GM12878 (cell line): Measurements from ENCODE around the gene CDKN2B-AS1. TPM values are rescaled to one million over a fixed set of nuclear protein-coding genes. Genes with fewer than 3 reads are reported as not detected.
A peak's percentile ranks its signal among the peaks of the same experiment; 100 is the strongest.

Source experiments
- ATAC-seq: fragments of 200-7000 bp; cut with Tn5 transposase; 3 replicates; pipeline ENCODE4 v1.9.1; 2020; ENCODE audit warnings: mild to moderate bottlenecking, moderate library complexity
- BruUV-seq: library from RNA; stranded (reverse); fragments of 400-500 nt; replicated peaks from 2 replicates; lab custom pipeline; 2021; lab: Mats Ljungman, UMichigan
- CTCF ChIA-PET: fragments of 300-600 bp; sonication (Branson Sonifier 250); formaldehyde crosslinking; extraction: SDS; loops from one replicate; lab custom pipeline; 2021; ENCODE audit warnings: inconsistent platforms; lab: Yijun Ruan, JAX
- POLR2A ChIA-PET: fragments of 350-600 bp; formaldehyde crosslinking; extraction: SDS; loops from one replicate; lab custom pipeline; 2021; ENCODE audit warnings: inconsistent platforms; lab: Charles Lee
- RAD21 ChIA-PET: fragments of 300-600 bp; sonication (Branson Sonifier 250); formaldehyde crosslinking; loops from one replicate; lab custom pipeline; 2023; ENCODE audit warnings: antibody characterized with exemption; ENCODE audit not compliant: unreplicated experiment; lab: Charles Lee
- SMC1A ChIA-PET: fragments of 300-600 bp; sonication (Branson Sonifier 250); formaldehyde crosslinking; loops from one replicate; lab custom pipeline; 2023; ENCODE audit not compliant: unreplicated experiment, uncharacterized antibody; lab: Charles Lee
- DNase-seq: peaks from one replicate; pipeline ENCODE4 v3.0.0-alpha.2; 2011; ENCODE audit warnings: low read depth, low spot score
- FAIRE-seq: peaks from 3 replicates; lab custom pipeline; 2011; peaks lifted over from hg19 to GRCh38; lab: Jason Lieb, UNC
- H2AFZ ChIP-seq: 2 replicates; pipeline ENCODE4 v1.6.0; 2011; ENCODE audit warnings: low read depth, low read length, control low read depth; ENCODE audit not compliant: control insufficient read depth
- H3K27ac ChIP-seq: 2 replicates; pipeline ENCODE4 v1.5.1; 2011; ENCODE audit warnings: control low read depth; ENCODE audit not compliant: control insufficient read depth, insufficient read depth
- H3K27me3 ChIP-seq, 2 experiments: replicated peaks in 1 of 2; 2 replicates each; pipeline versions ENCODE4 v1.6.0 to v1.6.1; 2011; ENCODE audit warnings: low read length in 1 of 2; ENCODE audit not compliant: control insufficient read depth in 2 of 2, insufficient read depth in 2 of 2
- H3K36me3 ChIP-seq, 2 experiments: 2 replicates each; pipeline ENCODE4 v1.5.1; 2011; ENCODE audit warnings: low read length in 1 of 2; ENCODE audit not compliant: control insufficient read depth in 2 of 2, insufficient read depth in 2 of 2
- H3K4me1 ChIP-seq: 2 replicates; pipeline ENCODE4 v1.6.1; 2011; ENCODE audit warnings: mild to moderate bottlenecking, low read length, moderate library complexity, mixed read lengths; ENCODE audit not compliant: control insufficient read depth, insufficient read depth
- H3K4me2 ChIP-seq: 2 replicates; pipeline ENCODE4 v1.6.0; 2011; ENCODE audit warnings: control low read depth; ENCODE audit not compliant: control insufficient read depth, insufficient read depth
- H3K4me3 ChIP-seq: fragments of 200-600 bp; sonication (generic); 2 replicates; pipeline ENCODE4 v1.5.1; 2016
- H3K79me2 ChIP-seq: 2 replicates; pipeline ENCODE4 v1.6.0; 2011; ENCODE audit warnings: low read length; ENCODE audit not compliant: control insufficient read depth, insufficient read depth
- H3K9ac ChIP-seq: 2 replicates; pipeline ENCODE4 v1.8.0; 2011; ENCODE audit warnings: low read length, control low read depth, mixed read lengths; ENCODE audit not compliant: control insufficient read depth, insufficient read depth
- H3K9me3 ChIP-seq: replicated peaks from 3 replicates; pipeline ENCODE4 v1.5.1; 2011; ENCODE audit warnings: mild to moderate bottlenecking, low read length; ENCODE audit not compliant: control insufficient read depth, insufficient read depth
- H4K20me1 ChIP-seq: 2 replicates; pipeline ENCODE4 v1.6.0; 2011; ENCODE audit not compliant: control insufficient read depth, insufficient read depth
- ASH2L ChIP-seq: fragments of 300-600, 200-600 bp; sonication (generic); IDR thresholded peaks from 2 replicates; pipeline ENCODE4 v1.6.1; 2017; ENCODE audit warnings: low read depth, mild to moderate bottlenecking, borderline replicate concordance
- CBX5 ChIP-seq: sonication (generic); IDR thresholded peaks from 2 replicates; pipeline ENCODE4 v1.6.1; 2016; ENCODE audit warnings: low read depth, moderate library complexity, mild to moderate bottlenecking, inconsistent platforms
- CHD1 ChIP-seq: IDR thresholded peaks from 2 replicates; pipeline ENCODE4 v1.6.1; 2012; ENCODE audit warnings: low read depth, low read length, improper control_type of control experiment
- CHD2 ChIP-seq: IDR thresholded peaks from 2 replicates; pipeline ENCODE4 v1.6.1; 2011; ENCODE audit warnings: low read depth, low read length, improper control_type of control experiment, borderline replicate concordance
- ETV6 ChIP-seq, 2 experiments: fragments of 450-650 bp in 1 of 2; IDR thresholded peaks in 1 of 2; conservative IDR thresholded peaks in 1 of 2; 2 replicates each; pipeline ENCODE4 v1.6.1; 2014; ENCODE audit warnings: antibody characterized with exemption in 1 of 2, borderline replicate concordance in 1 of 2, low read depth in 1 of 2, mild to moderate bottlenecking in 1 of 2, moderate library complexity in 1 of 2
- IKZF2 ChIP-seq, 2 experiments: fragments of 450-650 bp; IDR thresholded peaks; 2 replicates each; pipeline ENCODE4 v1.6.1; 2017; ENCODE audit warnings: mild to moderate bottlenecking in 2 of 2, moderate library complexity in 2 of 2
- RBBP5 ChIP-seq: fragments of 200-600 bp; sonication (generic); conservative IDR thresholded peaks from 2 replicates; pipeline ENCODE4 v1.6.1; 2016
- SMAD1 ChIP-seq: fragments of 450-650 bp; IDR thresholded peaks from 2 replicates; pipeline ENCODE4 v1.6.1; 2018; ENCODE audit warnings: mild to moderate bottlenecking, low read depth; ENCODE audit not compliant: partially characterized antibody
- TCF3 ChIP-seq: IDR thresholded peaks from 2 replicates; pipeline ENCODE4 v1.6.1; 2012; ENCODE audit warnings: low read depth, mild to moderate bottlenecking, low read length, borderline replicate concordance; ENCODE audit not compliant: insufficient read depth
- TCF7 ChIP-seq: IDR thresholded peaks from 2 replicates; pipeline ENCODE4 v1.6.1; 2014; ENCODE audit warnings: antibody characterized with exemption, borderline replicate concordance
- ZNF384 ChIP-seq: IDR thresholded peaks from 2 replicates; pipeline ENCODE4 v1.6.1; 2012; ENCODE audit warnings: low read depth, mild to moderate bottlenecking, low read length, improper control_type of control experiment, borderline replicate concordance
- WGBS: methylation state at CpG from one replicate; pipeline ENCODE4 v1.1.6; 2016; ENCODE audit warnings: low lambda C conversion rate; ENCODE audit not compliant: insufficient replicate concordance, insufficient coverage; ENCODE audit errors: missing lambda C conversion rate; 5-methylcytosine and 5-hydroxymethylcytosine counted together
- in situ Hi-C: fragments of 300-500 bp; cut with MboI; formaldehyde crosslinking; loops from 9 replicates; pipeline ENCODE4 v1.14.3; 2018; ENCODE audit warnings: mixed read lengths
- intact Hi-C: fragments of 100-400 bp; cut with micrococcal nuclease; formaldehyde crosslinking; loops from one replicate; pipeline ENCODE4 v1.14.2; 2022; ENCODE audit not compliant: unreplicated experiment
- polyA plus RNA-seq, 11 experiments: library from polyadenylated mRNA; depleted of rRNA in 4 of 11; unstranded in 6 of 11; stranded (reverse) in 5 of 11; fragments of >200 nt; fragmentation: Nextera tagmentation in 4 of 11; fragmentation: Illumina TruSeq in 1 of 11; extraction: Ambion mirVana in 4 of 11; extraction: Trizol in 1 of 11; gene quantifications; 1 replicate in 1 of 11; 2 replicates in 10 of 11; pipeline versions ENCODE4 v1.2.1 to v1.2.3, GENCODE V29; 2011 to 2016; ENCODE audit warnings: inconsistent platforms in 2 of 11, missing spikeins in 2 of 11, low read depth in 1 of 11
- total RNA-seq, 4 experiments: library from RNA; depleted of rRNA in 3 of 4; stranded (reverse); fragments of >200 nt in 3 of 4; fragmentation: Illumina TruSeq in 1 of 4; extraction: Trizol in 1 of 4; gene quantifications; 2 replicates each; pipeline versions ENCODE4 v1.2.1 to v1.2.3, GENCODE V29; 2013 to 2021
- TF ChIP-seq, protein P1 (sequence below): fragments of 450-650 bp; conservative IDR thresholded peaks from 2 replicates; pipeline ENCODE4 v1.6.1; 2017; ENCODE audit warnings: mild to moderate bottlenecking, moderate library complexity
- TF ChIP-seq, protein P2 (sequence below): IDR thresholded peaks from 2 replicates; pipeline ENCODE4 v1.6.1; 2012; ENCODE audit warnings: low read depth, low read length, improper control_type of control experiment
- TF ChIP-seq, protein P3 (sequence below): IDR thresholded peaks from 2 replicates; pipeline ENCODE4 v1.6.1; 2012; ENCODE audit warnings: low read depth, low read length, improper control_type of control experiment
- TF ChIP-seq, protein P4 (sequence below): IDR thresholded peaks from 2 replicates; pipeline ENCODE4 v1.6.1; 2011; ENCODE audit warnings: borderline replicate concordance, low read depth, mild to moderate bottlenecking, moderate library complexity, mixed read lengths, low read length; ENCODE audit not compliant: insufficient read depth; ENCODE audit errors: extremely low read length

The CDKN2B-AS1 gene
- total and polyA plus RNA-seq, 10 of the 15 experiments (the other 5 are each of a cell fraction or from before 2014, with no cell fraction given): 0.22 to 2.2 (median 1.0) TPM; not detected in 1

DNA sequence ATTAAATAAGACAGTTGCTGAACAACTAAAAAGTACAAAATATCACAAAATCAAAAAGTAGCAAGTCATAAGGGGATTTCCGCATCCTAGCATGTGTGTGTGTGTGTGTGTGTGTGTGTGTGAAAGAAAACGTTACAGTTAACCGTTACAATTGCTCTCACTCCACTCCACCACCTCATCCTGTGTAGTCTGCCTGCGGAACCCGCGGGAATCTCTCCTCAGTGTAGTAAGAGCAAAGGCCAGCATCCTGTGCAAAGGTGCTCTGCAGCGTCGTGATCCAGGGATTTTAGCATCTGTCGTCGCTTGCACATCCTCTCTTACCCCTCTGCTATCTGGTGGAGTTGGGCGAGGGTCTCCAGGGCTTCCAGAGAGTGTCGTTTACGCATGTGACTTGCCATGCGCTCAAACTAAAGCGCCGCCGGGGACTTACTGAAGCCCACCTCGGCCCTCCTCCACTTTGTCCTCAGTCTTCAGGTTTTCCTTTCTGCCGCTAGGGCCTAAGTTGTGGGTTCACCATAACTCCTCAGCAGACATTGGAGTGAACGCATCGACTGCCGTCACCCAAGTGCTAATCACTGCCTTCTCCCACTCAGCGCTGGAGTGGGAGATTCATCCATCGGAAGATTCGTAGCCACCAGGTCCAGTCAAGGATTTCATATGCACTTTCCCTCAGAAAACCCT, 10.6 kb downstream of the CDKN2B-AS1 start (continued):
- TF ChIP-seq, protein P1, sequence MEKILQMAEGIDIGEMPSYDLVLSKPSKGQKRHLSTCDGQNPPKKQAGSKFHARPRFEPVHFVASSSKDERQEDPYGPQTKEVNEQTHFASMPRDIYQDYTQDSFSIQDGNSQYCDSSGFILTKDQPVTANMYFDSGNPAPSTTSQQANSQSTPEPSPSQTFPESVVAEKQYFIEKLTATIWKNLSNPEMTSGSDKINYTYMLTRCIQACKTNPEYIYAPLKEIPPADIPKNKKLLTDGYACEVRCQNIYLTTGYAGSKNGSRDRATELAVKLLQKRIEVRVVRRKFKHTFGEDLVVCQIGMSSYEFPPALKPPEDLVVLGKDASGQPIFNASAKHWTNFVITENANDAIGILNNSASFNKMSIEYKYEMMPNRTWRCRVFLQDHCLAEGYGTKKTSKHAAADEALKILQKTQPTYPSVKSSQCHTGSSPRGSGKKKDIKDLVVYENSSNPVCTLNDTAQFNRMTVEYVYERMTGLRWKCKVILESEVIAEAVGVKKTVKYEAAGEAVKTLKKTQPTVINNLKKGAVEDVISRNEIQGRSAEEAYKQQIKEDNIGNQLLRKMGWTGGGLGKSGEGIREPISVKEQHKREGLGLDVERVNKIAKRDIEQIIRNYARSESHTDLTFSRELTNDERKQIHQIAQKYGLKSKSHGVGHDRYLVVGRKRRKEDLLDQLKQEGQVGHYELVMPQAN: no peak
- TF ChIP-seq SMAD1 (no peak), ASH2L (no peak)

DNA sequence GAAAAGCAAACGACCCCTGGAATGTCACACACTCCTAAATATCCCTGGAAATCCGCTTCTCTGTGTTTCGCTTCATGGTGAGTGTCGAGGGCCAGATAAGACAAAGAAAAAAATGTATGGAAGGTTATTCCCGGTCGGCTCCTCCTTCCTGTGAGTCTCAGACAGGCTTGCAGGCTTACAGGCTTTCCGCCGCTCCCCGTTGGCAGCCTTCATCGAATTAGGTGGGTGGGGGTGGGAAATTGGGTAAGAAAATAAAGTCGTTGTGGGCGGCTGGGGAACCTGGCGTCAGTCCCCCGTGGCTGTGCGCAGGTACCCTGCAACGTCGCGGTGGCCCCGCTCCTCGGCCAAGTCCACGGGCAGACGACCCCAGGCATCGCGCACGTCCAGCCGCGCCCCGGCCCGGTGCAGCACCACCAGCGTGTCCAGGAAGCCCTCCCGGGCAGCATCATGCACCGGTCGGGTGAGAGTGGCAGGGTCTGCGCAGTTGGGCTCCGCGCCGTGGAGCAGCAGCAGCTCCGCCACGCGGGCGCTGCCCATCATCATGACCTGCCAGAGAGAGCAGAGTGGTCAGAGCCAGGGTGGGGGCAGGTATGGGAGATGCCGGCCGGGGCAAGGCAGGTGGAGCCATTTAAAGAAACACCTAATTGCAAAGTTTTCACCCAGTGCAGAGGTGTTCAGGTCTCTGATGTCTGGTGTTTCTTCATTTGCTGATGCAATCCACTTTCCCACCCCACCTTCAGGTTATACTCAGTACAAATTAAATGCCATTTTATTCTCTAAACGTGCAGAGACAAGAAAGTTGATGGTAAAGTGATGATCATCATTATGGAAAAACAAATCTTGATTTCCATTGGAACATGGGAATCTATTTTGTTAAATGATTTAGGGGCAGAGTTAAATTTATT, 11.4 kb downstream of the CDKN2B-AS1 start:
- in situ Hi-C loops (loop anchor here (5.0 kb wide), 1 partner anchor 189 kb away; no protein-coding TSS in a partner anchor), intact Hi-C loops (loop anchor here (5.0 kb wide), 1 partner anchor 174 kb away; no protein-coding TSS in a partner anchor)
- no peaks in the 10 kb centered on the region for H3K9me3 ChIP-seq
- H3K27me3 ChIP-seq: peaks cover 0 to 2% of the 10 kb centered on the region in 2 experiments; a peak in 1 of 4 replicates
- H2AFZ ChIP-seq: no peak overlapping the region
- ChIA-PET RAD21 (no interaction called here), CTCF (interaction anchor here (1.2 to 6.1 kb wide), 7 partner anchors 13 to 233 kb away, joined by 4 to 179 read pairs (median 33); partner anchors contain the start of genes CDKN2A and CDKN2B-AS1), SMC1A (interaction anchor here (1.5 to 5.6 kb wide), 4 partner anchors 23 to 195 kb away, joined by 4 to 121 read pairs (median 30); no protein-coding TSS in a partner anchor), POLR2A (no interaction called here)
- no peak overlapping the region for H3K9ac ChIP-seq
- ATAC-seq (no peak), FAIRE-seq (no peak), DNase-seq (no peak)
- no peak overlapping the region for H3K4me3 ChIP-seq
- H4K20me1 ChIP-seq: no peaks in the 10 kb centered on the region
- H3K27ac ChIP-seq: no peak overlapping the region
- H3K4me1 ChIP-seq: peaks cover 12% of the 10 kb centered on the region
- H3K4me2 ChIP-seq: peak overlapping the region; percentile 31; the same call in 1 of the 2 replicates
- BruUV-seq: no TSS peak
- 85% methylated on average over 38 of the region's 44 CpGs for WGBS
- H3K36me3 ChIP-seq: no peaks in the 10 kb centered on the region
- H3K79me2 ChIP-seq: no peaks in the 10 kb centered on the region
- TF ChIP-seq ETV6 (conservative IDR thresholded peaks at IDR 0.05 in 1 of 2, IDR thresholded peaks at IDR 0.05 in 1 of 2; ENCODE audit: borderline replicate concordance in 1 of 2, low read depth in 1 of 2) (no peak), CHD1 (no peak), TCF7 (no peak), CHD2 (no peak), ZNF384 (no peak), IKZF2 (IDR thresholded peaks at IDR 0.05) (no peak), TCF3 (no peak), CBX5 (no peak), RBBP5 (no peak)
- TF ChIP-seq, protein P2, sequence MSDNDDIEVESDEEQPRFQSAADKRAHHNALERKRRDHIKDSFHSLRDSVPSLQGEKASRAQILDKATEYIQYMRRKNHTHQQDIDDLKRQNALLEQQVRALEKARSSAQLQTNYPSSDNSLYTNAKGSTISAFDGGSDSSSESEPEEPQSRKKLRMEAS: no peak
- TF ChIP-seq, protein P3, sequence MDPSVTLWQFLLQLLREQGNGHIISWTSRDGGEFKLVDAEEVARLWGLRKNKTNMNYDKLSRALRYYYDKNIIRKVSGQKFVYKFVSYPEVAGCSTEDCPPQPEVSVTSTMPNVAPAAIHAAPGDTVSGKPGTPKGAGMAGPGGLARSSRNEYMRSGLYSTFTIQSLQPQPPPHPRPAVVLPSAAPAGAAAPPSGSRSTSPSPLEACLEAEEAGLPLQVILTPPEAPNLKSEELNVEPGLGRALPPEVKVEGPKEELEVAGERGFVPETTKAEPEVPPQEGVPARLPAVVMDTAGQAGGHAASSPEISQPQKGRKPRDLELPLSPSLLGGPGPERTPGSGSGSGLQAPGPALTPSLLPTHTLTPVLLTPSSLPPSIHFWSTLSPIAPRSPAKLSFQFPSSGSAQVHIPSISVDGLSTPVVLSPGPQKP: no peak
- TF ChIP-seq, protein P4, sequence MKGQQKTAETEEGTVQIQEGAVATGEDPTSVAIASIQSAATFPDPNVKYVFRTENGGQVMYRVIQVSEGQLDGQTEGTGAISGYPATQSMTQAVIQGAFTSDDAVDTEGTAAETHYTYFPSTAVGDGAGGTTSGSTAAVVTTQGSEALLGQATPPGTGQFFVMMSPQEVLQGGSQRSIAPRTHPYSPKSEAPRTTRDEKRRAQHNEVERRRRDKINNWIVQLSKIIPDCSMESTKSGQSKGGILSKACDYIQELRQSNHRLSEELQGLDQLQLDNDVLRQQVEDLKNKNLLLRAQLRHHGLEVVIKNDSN: no peak
